ENCODE results near the gene CASZ1.

The CASZ1 gene

GRCh38 chr1:10709646-10710045 lies 86.8 kb downstream of the CASZ1 start:
- Histone ChIP-seq H3K9me3 (ENCODE audit: insufficient read depth, low read length, severe bottlenecking) (no peaks in the 10 kb centered on the region), H3K4me2 (ENCODE audit: insufficient read depth, low read length) (no peak overlapping the region), H3K36me3 (ENCODE audit: insufficient read depth, low read length) (no peaks in the 10 kb centered on the region), H3K9ac (ENCODE audit: low read depth, low read length) (no peak overlapping the region), H3K79me2 (ENCODE audit: insufficient read depth, low read length) (no peaks in the 10 kb centered on the region), H3K27ac (ENCODE audit: low read length) (no peak overlapping the region), H3K4me1 (ENCODE audit: insufficient read depth, low read length) (no peaks in the 10 kb centered on the region), H4K20me1 (ENCODE audit: insufficient read depth, low read length) (no peaks in the 10 kb centered on the region), H2AFZ (ENCODE audit: low read depth, low read length) (no peak overlapping the region), H3K4me3 (ENCODE audit: low read depth in 1 of 2, low read length in 2 of 2) (no peak overlapping the region), H3K27me3 (ENCODE audit: insufficient read depth, low read length, poor library complexity) (no peaks in the 10 kb centered on the region)
- TF ChIP-seq, protein P1, sequence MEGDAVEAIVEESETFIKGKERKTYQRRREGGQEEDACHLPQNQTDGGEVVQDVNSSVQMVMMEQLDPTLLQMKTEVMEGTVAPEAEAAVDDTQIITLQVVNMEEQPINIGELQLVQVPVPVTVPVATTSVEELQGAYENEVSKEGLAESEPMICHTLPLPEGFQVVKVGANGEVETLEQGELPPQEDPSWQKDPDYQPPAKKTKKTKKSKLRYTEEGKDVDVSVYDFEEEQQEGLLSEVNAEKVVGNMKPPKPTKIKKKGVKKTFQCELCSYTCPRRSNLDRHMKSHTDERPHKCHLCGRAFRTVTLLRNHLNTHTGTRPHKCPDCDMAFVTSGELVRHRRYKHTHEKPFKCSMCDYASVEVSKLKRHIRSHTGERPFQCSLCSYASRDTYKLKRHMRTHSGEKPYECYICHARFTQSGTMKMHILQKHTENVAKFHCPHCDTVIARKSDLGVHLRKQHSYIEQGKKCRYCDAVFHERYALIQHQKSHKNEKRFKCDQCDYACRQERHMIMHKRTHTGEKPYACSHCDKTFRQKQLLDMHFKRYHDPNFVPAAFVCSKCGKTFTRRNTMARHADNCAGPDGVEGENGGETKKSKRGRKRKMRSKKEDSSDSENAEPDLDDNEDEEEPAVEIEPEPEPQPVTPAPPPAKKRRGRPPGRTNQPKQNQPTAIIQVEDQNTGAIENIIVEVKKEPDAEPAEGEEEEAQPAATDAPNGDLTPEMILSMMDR (IDR thresholded peaks at IDR 0.05; ENCODE audit: borderline replicate concordance, extremely low read depth, low read length, poor library complexity, severe bottlenecking), result no peak
- TF ChIP-seq EZH2 (IDR thresholded peaks at IDR 0.05; ENCODE audit: borderline replicate concordance, low read depth, low read length, severe bottlenecking), result no peak
- DNase-seq, result no peak
- ATAC-seq (ENCODE audit: insufficient read depth, low read depth), result no peak

- no peaks in the 10 kb centered on the region for H3K36me3 ChIP-seq (ENCODE audit: insufficient read depth, low read length)
- H3K4me1 ChIP-seq (ENCODE audit: insufficient read depth, low read length), result no peaks in the 10 kb centered on the region
- no peak overlapping the region for H2AFZ ChIP-seq (ENCODE audit: low read depth, low read length)
- no peaks in the 10 kb centered on the region for H3K27me3 ChIP-seq (ENCODE audit: insufficient read depth, low read length, poor library complexity)
- H3K79me2 ChIP-seq (ENCODE audit: insufficient read depth, low read length), result no peaks in the 10 kb centered on the region
- no peak overlapping the region for H3K9ac ChIP-seq (ENCODE audit: low read depth, low read length)
- no peaks in the 10 kb centered on the region for H3K9me3 ChIP-seq (ENCODE audit: insufficient read depth, low read length, severe bottlenecking)
- ATAC-seq (ENCODE audit: insufficient read depth, low read depth) (no peak), DNase-seq (no peak)
- no peak overlapping the region for H3K4me3 ChIP-seq (ENCODE audit: low read depth in 1 of 2, low read length in 2 of 2)
- H4K20me1 ChIP-seq (ENCODE audit: insufficient read depth, low read length), result no peaks in the 10 kb centered on the region
- no peak overlapping the region for H3K4me2 ChIP-seq (ENCODE audit: insufficient read depth, low read length)
- H3K27ac ChIP-seq (ENCODE audit: low read length), result no peak overlapping the region
- TF ChIP-seq, protein P1 (IDR thresholded peaks at IDR 0.05; ENCODE audit: borderline replicate concordance, extremely low read depth, low read length, poor library complexity, severe bottlenecking), result no peak
- no peak for TF ChIP-seq EZH2 (IDR thresholded peaks at IDR 0.05; ENCODE audit: borderline replicate concordance, low read depth, low read length, severe bottlenecking)
Observed at GRCh38 chr1:10709165-10709564, 87.3 kb downstream of the CASZ1 start.

- no peak overlapping the region for H2AFZ ChIP-seq (ENCODE audit: low read depth, low read length)
- no peak for DNase-seq
- no peak overlapping the region for H3K4me2 ChIP-seq (ENCODE audit: insufficient read depth, low read length)
- no peak for ATAC-seq (ENCODE audit: insufficient read depth, low read depth)
- no peaks in the 10 kb centered on the region for H3K79me2 ChIP-seq (ENCODE audit: insufficient read depth, low read length)
- H3K36me3 ChIP-seq (ENCODE audit: insufficient read depth, low read length), result no peaks in the 10 kb centered on the region
- H3K9ac ChIP-seq (ENCODE audit: low read depth, low read length), result no peak overlapping the region
- no peak overlapping the region for H3K27ac ChIP-seq (ENCODE audit: low read length)
- H3K4me1 ChIP-seq (ENCODE audit: insufficient read depth, low read length), result no peaks in the 10 kb centered on the region
- no peak overlapping the region for H3K4me3 ChIP-seq (ENCODE audit: low read depth in 1 of 2, low read length in 2 of 2)
- TF ChIP-seq, protein P1 (IDR thresholded peaks at IDR 0.05; ENCODE audit: borderline replicate concordance, extremely low read depth, low read length, poor library complexity, severe bottlenecking), result no peak
- no peak for TF ChIP-seq EZH2 (IDR thresholded peaks at IDR 0.05; ENCODE audit: borderline replicate concordance, low read depth, low read length, severe bottlenecking)
- H4K20me1 ChIP-seq (ENCODE audit: insufficient read depth, low read length), result no peaks in the 10 kb centered on the region
- no peaks in the 10 kb centered on the region for H3K9me3 ChIP-seq (ENCODE audit: insufficient read depth, low read length, severe bottlenecking)
- no peaks in the 10 kb centered on the region for H3K27me3 ChIP-seq (ENCODE audit: insufficient read depth, low read length, poor library complexity)
Observed at GRCh38 chr1:10708757-10709156, 87.7 kb downstream of the CASZ1 start.

GRCh38 chr1:10707208-10707607 lies 89.2 kb downstream of the CASZ1 start:
- Histone ChIP-seq H4K20me1 (ENCODE audit: insufficient read depth, low read length) (no peaks in the 10 kb centered on the region), H3K27me3 (ENCODE audit: insufficient read depth, low read length, poor library complexity) (no peaks in the 10 kb centered on the region), H3K4me1 (ENCODE audit: insufficient read depth, low read length) (no peaks in the 10 kb centered on the region), H3K36me3 (ENCODE audit: insufficient read depth, low read length) (no peaks in the 10 kb centered on the region), H2AFZ (ENCODE audit: low read depth, low read length) (no peak overlapping the region), H3K27ac (ENCODE audit: low read length) (no peak overlapping the region), H3K4me2 (ENCODE audit: insufficient read depth, low read length) (no peak overlapping the region), H3K9ac (ENCODE audit: low read depth, low read length) (no peak overlapping the region), H3K79me2 (ENCODE audit: insufficient read depth, low read length) (no peaks in the 10 kb centered on the region), H3K9me3 (ENCODE audit: insufficient read depth, low read length, severe bottlenecking) (no peaks in the 10 kb centered on the region), H3K4me3 (ENCODE audit: low read depth in 1 of 2, low read length in 2 of 2) (no peak overlapping the region)
- ATAC-seq (ENCODE audit: insufficient read depth, low read depth) (no peak), DNase-seq (no peak)
- TF ChIP-seq, protein P1 (IDR thresholded peaks at IDR 0.05; ENCODE audit: borderline replicate concordance, extremely low read depth, low read length, poor library complexity, severe bottlenecking), result no peak
- no peak for TF ChIP-seq EZH2 (IDR thresholded peaks at IDR 0.05; ENCODE audit: borderline replicate concordance, low read depth, low read length, severe bottlenecking)

Measured in DND-41 (cell line).